ENCODE data around the gene RCAN2.

RCAN2 gene

DNA sequence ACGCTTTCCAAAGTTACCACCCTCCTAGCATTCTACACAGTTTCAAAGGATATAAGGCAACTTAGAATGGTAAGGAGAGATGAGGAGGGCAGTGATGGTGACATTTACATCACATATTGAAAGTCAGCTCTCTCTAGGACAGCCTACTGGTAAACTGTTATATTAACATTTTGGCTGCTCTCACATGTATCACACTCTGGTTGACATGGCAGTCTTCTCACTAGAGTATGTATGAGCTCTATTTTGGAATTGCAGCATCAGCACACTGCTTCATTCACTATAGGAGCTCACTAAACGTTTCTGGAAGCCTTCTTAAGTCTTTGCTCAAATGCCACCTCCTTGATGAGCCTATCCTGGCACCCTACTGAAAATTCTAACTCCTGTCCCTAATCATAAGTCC, 184.8 kb downstream of the RCAN2 start:
- TF ChIP-seq ARNTL (CRISPR knock-in tag; IDR thresholded peaks at IDR 0.05; ENCODE audit: borderline replicate concordance, low read depth) (no peak), BACH2 (CRISPR knock-in tag; IDR thresholded peaks at IDR 0.05; ENCODE audit: borderline replicate concordance) (no peak), ISL1 (CRISPR knock-in tag; IDR thresholded peaks at IDR 0.05) (no peak), TOX (CRISPR knock-in tag; IDR thresholded peaks at IDR 0.05; ENCODE audit: borderline replicate concordance) (no peak), ZFP30 (CRISPR knock-in tag; IDR thresholded peaks at IDR 0.05) (no peak)
- ATAC-seq = no peak

DNA sequence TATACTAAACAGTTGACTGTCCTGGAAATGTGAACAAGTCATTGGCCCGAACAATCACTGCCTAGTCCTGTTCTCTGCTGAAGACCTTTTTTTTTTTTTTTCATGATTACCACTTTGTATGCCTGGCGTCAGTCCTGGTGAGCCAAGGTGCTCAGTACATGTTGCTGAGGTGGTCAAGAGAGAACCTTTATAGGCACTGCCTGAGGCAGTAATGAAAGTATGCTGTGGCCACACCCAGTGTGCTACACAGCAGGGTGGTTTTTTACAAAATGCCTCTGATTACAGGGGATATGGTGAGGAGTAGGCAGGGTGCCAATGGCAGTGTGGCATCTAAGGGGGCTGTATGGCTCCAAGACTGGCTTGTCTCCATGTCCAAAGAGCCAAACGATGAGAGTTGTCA, 185.4 kb downstream of the RCAN2 start:
- no peak for ATAC-seq
- TF ChIP-seq, protein P1, sequence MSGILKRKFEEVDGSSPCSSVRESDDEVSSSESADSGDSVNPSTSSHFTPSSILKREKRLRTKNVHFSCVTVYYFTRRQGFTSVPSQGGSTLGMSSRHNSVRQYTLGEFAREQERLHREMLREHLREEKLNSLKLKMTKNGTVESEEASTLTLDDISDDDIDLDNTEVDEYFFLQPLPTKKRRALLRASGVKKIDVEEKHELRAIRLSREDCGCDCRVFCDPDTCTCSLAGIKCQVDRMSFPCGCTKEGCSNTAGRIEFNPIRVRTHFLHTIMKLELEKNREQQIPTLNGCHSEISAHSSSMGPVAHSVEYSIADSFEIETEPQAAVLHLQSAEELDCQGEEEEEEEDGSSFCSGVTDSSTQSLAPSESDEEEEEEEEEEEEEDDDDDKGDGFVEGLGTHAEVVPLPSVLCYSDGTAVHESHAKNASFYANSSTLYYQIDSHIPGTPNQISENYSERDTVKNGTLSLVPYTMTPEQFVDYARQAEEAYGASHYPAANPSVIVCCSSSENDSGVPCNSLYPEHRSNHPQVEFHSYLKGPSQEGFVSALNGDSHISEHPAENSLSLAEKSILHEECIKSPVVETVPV (CRISPR knock-in tag; IDR thresholded peaks at IDR 0.05) = no peak
- no peak for TF ChIP-seq GLIS3 (CRISPR knock-in tag; IDR thresholded peaks at IDR 0.05)
- TF ChIP-seq, protein P2, sequence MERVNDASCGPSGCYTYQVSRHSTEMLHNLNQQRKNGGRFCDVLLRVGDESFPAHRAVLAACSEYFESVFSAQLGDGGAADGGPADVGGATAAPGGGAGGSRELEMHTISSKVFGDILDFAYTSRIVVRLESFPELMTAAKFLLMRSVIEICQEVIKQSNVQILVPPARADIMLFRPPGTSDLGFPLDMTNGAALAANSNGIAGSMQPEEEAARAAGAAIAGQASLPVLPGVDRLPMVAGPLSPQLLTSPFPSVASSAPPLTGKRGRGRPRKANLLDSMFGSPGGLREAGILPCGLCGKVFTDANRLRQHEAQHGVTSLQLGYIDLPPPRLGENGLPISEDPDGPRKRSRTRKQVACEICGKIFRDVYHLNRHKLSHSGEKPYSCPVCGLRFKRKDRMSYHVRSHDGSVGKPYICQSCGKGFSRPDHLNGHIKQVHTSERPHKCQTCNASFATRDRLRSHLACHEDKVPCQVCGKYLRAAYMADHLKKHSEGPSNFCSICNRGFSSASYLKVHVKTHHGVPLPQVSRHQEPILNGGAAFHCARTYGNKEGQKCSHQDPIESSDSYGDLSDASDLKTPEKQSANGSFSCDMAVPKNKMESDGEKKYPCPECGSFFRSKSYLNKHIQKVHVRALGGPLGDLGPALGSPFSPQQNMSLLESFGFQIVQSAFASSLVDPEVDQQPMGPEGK (CRISPR knock-in tag; IDR thresholded peaks at IDR 0.05; ENCODE audit: borderline replicate concordance) = no peak
- TF ChIP-seq ZNF8 (CRISPR knock-in tag; IDR thresholded peaks at IDR 0.05) = no peak
- TF ChIP-seq TCF4 (CRISPR knock-in tag; IDR thresholded peaks at IDR 0.05; ENCODE audit: borderline replicate concordance) = no peak
- TF ChIP-seq ISL1 (CRISPR knock-in tag; IDR thresholded peaks at IDR 0.05) = no peak
- TF ChIP-seq PPARA (CRISPR knock-in tag; IDR thresholded peaks at IDR 0.05; ENCODE audit: borderline replicate concordance) = no peak
- TF ChIP-seq, protein P3, sequence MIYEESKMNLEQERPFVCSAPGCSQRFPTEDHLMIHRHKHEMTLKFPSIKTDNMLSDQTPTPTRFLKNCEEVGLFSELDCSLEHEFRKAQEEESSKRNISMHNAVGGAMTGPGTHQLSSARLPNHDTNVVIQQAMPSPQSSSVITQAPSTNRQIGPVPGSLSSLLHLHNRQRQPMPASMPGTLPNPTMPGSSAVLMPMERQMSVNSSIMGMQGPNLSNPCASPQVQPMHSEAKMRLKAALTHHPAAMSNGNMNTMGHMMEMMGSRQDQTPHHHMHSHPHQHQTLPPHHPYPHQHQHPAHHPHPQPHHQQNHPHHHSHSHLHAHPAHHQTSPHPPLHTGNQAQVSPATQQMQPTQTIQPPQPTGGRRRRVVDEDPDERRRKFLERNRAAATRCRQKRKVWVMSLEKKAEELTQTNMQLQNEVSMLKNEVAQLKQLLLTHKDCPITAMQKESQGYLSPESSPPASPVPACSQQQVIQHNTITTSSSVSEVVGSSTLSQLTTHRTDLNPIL (CRISPR knock-in tag; IDR thresholded peaks at IDR 0.05; ENCODE audit: low read depth) = no peak
- TF ChIP-seq ZFP3 (CRISPR knock-in tag; IDR thresholded peaks at IDR 0.05) = no peak
- no peak for TF ChIP-seq ARNTL (CRISPR knock-in tag; IDR thresholded peaks at IDR 0.05; ENCODE audit: borderline replicate concordance, low read depth)
- no peak for TF ChIP-seq ZC3H10 (CRISPR knock-in tag; IDR thresholded peaks at IDR 0.05)
- TF ChIP-seq ZNF70 (CRISPR knock-in tag; IDR thresholded peaks at IDR 0.05) = no peak
- no peak for TF ChIP-seq RARB (CRISPR knock-in tag; IDR thresholded peaks at IDR 0.05)
- TF ChIP-seq ESRRG (CRISPR knock-in tag; IDR thresholded peaks at IDR 0.05) = no peak
- TF ChIP-seq TOX (CRISPR knock-in tag; IDR thresholded peaks at IDR 0.05; ENCODE audit: borderline replicate concordance) = no peak

DNA sequence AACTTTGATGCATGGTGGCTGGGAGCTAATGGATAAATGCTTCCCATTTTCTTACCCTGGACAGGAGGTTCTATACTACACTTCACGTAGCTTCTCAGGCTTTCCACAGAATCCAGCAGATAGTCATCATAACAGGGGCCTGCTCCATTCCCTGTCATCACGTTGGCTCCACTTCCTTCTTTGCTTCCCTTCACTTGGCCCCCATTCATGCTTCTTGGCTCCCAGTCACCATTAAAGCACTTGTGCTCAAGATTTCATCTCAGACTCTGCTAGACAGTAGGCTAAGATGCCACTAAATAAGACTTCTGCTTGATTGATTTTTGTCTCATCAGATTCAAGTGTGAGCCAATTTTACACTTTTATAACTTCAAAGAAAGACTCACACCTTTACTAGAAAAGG, 186.0 kb downstream of the RCAN2 start:
- no peak for TF ChIP-seq RARB (CRISPR knock-in tag; IDR thresholded peaks at IDR 0.05)
- TF ChIP-seq CSDC2 (CRISPR knock-in tag; IDR thresholded peaks at IDR 0.05) = no peak
- ATAC-seq = no peak

DNA sequence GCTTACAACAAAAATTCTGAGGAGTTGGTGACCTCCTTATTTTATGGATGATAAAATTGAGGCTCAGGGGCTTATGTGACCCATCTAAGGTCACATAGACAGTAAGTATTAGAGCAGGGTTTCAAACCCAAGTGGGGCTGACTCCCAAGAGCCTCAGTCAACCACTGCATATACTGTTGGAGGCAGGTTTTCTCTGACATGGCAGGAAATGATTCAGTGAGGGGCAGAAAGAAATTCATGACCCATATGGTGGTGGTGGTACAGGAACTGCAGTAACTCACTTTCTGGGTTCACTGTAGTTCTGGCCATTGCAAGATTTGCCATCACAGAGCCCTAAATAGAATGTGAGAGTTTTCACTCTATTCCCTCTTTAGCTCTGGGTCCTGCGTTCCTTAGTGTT, 188.4 kb downstream of the RCAN2 start:
- no peak for TF ChIP-seq ARNTL (CRISPR knock-in tag; IDR thresholded peaks at IDR 0.05; ENCODE audit: borderline replicate concordance, low read depth)
- TF ChIP-seq, protein P1 (CRISPR knock-in tag; IDR thresholded peaks at IDR 0.05) = no peak
- no peak for TF ChIP-seq BACH2 (CRISPR knock-in tag; IDR thresholded peaks at IDR 0.05; ENCODE audit: borderline replicate concordance)
- TF ChIP-seq, protein P3 (CRISPR knock-in tag; IDR thresholded peaks at IDR 0.05; ENCODE audit: low read depth) = no peak
- no peak for TF ChIP-seq RARB (CRISPR knock-in tag; IDR thresholded peaks at IDR 0.05)
- TF ChIP-seq TCF4 (CRISPR knock-in tag; IDR thresholded peaks at IDR 0.05; ENCODE audit: borderline replicate concordance) = no peak
- no peak for TF ChIP-seq OSR1 (CRISPR knock-in tag; IDR thresholded peaks at IDR 0.05)
- no peak for TF ChIP-seq ZNF565 (CRISPR knock-in tag; conservative IDR thresholded peaks at IDR 0.05; ENCODE audit: low read depth)
- ATAC-seq = no peak

All from SK-N-SH treated with all-trans-retinoic acid at 6 μM for 48 hours (cell line).